NB4 (cell line): ENCODE results near the gene ARHGEF38.

Source experiments
- CTCF ChIP-seq: IDR thresholded peaks from one replicate; pipeline ENCODE4 v1.5.1; 2012; ENCODE audit warnings: low read depth, low read length
- MAX ChIP-seq: IDR thresholded peaks from 2 replicates; pipeline ENCODE4 v1.6.1; 2011; ENCODE audit warnings: low read depth, low read length
- POLR2A ChIP-seq: IDR thresholded peaks from 2 replicates; pipeline ENCODE4 v1.6.1; 2011; ENCODE audit warnings: mild to moderate bottlenecking; ENCODE audit not compliant: insufficient read length; ENCODE audit errors: extremely low read depth

GRCh38 chr4:105683038-105683437 is 130.6 kb downstream of the ARHGEF38 start:
- no peak for TF ChIP-seq POLR2A
- TF ChIP-seq CTCF, result no peak
- TF ChIP-seq MAX, result no peak
